SH-SY5Y (cell line): ENCODE results near the gene CYFIP2.

Experiments used
- GATA2 ChIP-seq: IDR thresholded peaks from 2 replicates; pipeline ENCODE4 v1.6.1; 2011; ENCODE audit warnings: mild to moderate bottlenecking, low read depth, low read length
- GATA3 ChIP-seq: IDR thresholded peaks from 2 replicates; pipeline ENCODE4 v1.6.1; 2011; ENCODE audit warnings: low read depth, mild to moderate bottlenecking, low read length, moderate library complexity

Gene CYFIP2

DNA sequence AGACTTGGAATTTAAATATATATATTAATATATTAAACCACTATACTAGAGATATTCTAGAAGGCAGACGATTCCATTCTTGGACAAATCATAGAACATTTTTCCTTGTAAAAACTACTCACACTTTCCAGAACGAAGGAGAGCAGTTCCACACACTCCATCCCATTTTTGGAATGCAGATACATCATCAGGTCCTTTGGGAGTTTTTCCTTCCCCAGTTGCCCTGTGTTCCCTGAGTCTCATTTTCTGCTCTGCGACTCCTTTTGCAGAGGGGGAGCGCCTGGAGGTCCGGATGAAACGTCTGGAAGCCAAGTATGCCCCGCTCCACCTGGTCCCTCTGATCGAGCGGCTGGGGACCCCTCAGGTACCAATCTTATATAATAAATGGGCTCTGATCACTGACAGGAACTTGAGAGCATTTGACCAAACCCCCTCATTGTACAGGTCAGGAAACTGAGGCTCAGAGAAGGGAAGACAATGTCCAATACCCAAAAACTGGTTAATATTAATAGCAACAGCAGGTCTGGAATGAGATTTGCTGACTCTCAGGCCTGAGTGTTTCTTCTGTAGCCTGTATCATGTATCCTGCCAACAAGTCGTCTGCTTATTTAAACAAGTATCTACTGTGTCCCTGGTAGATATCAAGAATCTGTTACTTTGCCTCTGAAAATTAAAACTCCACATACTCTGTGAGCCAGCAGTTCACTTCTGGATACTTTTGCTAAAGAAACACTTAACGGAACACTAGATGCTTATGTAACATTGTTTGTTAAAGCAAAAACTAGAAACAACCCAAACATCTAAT lies 117.3 kb downstream of the CYFIP2 start:
- no peak for TF ChIP-seq GATA2
- no peak for TF ChIP-seq GATA3

DNA sequence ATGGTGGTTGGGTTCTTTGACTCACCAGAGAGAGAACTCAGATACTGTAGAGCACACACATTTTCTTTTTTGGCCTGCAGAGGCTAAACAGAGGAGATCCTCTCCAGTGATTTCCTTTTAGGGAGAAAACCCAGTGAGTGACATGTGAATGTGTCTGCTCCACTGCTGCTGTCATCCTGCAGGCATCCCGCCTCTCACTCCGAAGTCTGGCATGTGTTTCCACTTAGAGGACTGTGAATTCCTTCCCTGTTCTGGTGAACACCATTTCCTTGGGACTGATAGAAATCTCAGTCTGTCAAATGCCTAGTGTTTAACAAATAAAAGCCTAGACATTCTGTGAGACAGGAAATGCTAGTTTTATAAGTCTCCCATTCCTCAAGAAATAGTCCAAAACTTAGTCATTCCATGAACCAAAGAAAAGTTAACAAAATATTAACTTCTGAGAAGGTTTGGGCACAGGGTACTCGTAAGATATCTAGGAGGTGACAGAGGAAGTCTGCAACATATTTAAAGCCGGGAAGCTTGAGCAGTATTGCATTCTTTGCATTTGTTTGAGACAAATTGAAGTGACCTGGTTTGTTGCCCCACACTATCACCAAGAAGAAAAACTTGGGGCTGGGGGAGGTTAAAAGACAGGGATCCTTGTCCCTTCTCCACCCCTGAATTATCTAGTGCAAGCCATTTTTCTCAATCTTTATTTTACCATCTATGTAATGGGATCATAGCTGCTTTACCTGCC lies 119.2 kb downstream of the CYFIP2 start:
- TF ChIP-seq GATA3 (peak; percentile 47; the same call in 1 of the 2 replicates), GATA2 (peak; percentile 85)

DNA sequence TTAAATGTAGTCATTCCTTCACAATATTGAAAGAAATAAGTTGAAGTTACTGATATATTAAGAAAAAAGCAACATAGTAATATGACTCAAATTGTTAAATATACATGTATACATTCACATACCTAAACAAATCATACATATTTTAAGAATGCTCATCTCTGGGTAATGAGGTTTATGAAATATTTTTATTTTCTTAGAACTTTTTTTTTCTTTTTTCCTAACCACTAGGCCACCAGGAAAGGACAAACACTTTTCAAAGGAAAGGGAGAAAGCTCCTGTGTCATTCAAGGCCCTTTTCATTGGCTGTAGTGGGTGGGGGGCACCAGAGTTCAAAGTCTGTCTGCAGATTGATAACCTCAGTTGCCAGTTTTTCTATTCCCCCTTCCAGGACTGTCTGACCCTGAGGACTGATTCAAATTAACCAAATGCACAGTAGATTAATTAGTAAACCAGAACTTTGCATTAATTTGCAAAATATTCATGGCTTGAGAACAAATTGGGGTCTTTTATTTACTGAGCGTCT lies 121.2 kb downstream of the CYFIP2 start:
- TF ChIP-seq GATA3 (no peak), GATA2 (no peak)

DNA sequence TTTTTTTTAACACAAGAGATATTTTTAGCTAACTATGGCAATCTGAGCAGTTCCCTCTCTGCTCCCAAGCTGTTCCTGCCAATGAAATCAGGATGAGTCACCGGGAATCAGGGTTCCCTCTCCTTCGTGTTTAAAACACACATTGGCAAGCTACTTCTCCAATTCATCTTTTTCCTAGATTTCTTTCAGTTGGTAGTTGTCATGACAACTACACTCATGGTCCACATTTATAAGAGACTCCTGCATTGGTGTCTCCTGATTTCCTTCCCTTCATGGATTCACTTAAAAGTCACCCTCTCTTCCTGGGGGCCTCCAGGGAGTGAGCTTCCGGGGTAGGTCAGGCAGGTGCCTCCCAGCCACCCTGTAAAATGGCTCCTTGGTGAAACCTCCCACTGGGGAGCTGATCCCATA lies 121.8 kb downstream of the CYFIP2 start:
- no peak for TF ChIP-seq GATA2

DNA sequence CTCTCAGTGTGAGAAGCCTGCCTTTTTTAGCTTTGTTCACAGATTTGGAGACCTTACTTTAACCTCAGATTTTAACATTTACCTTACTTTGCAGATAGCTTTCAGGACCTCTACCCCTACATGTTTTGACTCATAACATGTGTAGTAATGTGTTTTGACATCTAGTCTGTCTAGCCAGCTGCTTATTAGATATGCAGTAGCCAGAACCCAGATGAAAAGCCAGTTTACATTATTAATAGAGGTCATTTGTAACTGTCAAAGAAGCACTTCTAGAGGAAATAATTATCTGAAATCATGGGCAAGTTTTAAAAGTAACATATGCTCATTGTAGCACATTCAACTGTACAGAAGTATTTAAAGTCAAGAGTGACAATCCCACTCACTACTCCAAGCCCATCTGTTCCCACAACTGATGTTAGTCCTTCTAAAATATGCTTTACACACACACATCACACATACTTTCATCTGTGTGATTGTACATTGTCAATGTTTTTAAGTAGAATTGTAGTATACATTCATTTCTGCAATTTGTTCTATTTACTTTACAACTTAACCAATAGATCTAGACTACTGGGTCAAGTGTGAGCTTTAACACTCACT lies 122.3 kb downstream of the CYFIP2 start:
- TF ChIP-seq GATA3, result 0 out of 2 replicates have a peak, but pooled peaks have one; percentile 33
- no peak for TF ChIP-seq GATA2

DNA sequence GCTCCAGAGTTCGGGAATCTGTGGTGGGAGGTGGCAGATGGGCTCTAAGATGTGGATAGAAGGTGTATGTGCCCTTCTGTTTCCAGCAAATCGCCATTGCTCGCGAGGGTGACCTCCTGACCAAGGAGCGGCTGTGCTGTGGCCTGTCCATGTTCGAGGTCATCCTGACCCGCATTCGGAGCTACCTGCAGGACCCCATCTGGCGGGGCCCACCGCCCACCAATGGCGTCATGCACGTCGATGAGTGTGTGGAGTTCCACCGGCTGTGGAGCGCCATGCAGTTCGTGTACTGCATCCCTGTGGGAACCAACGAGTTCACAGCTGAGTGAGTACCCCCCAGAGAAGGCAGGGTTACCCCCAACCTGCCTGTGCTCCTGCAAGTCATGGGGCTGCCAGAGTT lies 123.2 kb downstream of the CYFIP2 start:
- TF ChIP-seq GATA2, result no peak
- no peak for TF ChIP-seq GATA3

DNA sequence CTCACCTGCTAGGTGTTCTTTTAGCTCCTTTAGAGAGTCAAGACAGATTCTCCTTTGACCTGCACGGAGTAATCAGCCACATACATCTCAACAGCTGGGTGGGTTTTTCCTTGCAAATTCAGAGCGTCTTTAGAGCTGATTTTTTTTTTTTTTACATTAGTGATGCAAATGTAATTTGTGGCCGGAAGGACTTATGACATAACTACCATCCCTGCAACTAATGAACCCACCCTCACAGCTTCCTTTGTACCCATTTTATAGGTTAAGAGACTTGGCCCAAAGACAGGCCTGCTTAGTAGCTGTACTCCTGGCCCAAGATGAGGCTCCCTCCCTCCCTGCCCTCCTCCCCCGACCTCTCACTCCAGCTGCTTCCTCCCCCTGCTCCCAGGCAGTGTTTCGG lies 124.2 kb downstream of the CYFIP2 start:
- TF ChIP-seq GATA3, result no peak
- TF ChIP-seq GATA2, result no peak

DNA sequence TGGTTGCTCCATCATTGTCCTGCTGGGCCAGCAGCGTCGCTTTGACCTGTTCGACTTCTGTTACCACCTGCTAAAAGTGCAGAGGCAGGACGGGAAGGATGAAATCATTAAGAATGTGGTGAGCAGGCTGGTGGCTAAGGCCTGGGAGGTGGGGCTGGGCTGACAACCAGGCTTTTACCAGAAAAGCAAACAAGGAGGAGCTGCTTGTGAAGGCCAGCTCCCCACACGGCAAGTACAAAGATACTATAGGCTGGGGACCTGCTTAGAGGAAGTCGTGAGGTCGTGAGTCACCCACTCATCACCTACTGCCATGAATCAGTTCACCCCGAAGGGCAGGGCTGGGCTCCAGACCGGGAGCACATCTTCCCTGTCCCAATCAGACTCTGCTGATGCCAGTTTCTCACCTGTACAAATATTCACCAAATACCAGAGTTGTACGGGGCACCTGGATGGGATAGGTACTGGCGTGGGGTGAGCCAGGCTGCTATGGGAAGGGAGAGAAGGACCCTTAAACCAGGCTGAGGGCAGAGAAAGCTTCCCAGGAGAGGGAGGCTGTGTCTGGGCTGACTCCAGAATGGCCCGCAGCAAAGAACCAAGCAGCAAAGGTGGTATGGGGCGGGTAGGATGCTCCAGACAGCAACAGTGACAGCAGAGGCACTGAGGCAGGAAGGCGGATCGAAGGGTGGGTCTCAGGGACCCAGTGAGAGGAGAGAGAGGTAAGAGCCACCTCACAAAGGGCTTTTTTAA lies 124.8 kb downstream of the CYFIP2 start:
- TF ChIP-seq GATA2 (no peak), GATA3 (no peak)

DNA sequence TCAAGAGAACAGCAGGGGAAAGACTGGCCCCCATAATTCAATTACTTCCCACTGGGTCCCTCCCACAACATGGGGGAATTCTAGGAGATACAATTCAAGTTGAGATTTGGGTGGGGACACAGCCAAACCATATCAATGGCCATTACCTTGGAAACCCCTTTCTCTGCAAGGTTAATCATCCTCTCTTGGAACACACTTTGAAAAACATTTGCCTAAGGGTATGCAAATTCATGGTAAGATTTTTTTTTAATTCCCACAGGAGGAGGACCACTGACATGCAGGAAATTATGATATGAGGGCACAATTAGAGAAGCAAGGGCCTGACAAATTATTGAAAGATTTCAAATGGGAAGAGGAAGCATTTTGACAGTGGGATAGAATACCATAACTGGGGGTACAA lies 132.4 kb downstream of the CYFIP2 start:
- TF ChIP-seq GATA2 (no peak), GATA3 (no peak)

DNA sequence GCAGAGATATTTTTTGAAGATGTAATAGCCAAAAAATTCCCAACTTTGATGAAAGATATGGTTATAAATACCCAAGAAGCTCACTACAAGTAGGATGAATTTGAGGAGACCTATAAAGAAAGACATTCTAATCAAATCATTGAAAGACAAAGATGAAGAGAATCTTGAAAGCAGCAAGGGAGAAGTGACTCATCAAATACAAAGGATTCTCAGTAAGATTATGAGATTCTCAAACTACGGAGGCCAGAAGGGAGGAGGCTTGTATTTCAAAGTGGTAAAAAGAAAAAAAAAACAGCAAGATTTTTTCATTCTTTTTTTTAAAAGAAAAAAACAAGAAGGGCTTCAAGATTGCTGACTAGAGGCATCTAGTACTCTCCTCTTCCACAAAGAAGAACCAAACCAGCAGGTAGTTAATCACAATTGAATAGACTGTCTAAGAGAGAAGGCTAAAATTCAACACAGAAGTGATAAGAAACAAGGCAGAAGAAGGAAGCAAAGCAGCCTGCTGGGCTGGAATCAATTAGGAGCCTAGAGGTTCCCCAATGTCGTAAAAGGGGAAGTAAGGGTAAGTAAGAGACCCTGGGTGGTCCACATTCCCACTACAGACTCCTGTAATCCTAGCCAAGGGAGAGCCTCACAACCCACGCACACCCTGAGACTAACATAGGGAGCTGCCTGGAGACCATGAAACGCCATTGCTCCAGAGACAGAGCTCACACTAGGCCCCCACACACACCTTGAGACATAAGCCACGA lies 135.0 kb downstream of the CYFIP2 start:
- TF ChIP-seq GATA3, result no peak
- no peak for TF ChIP-seq GATA2

DNA sequence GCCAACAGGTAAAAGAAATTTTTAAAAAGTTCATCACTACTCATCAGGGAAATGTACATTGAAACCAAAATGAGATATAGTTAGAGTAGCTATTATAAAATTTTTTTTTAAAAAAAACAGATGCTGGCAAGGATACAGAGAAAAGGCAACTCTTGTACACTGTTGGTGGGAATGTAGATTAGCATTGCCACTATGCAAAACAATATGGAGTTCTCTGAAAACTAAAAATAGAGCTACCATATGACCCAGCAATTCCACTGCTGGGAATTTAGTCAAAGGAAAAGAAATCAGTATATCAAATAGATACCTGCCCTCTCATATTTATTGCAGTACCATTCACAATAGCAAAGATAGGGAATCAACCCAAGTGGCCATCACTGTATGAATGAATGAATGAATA lies 149.9 kb downstream of the CYFIP2 start:
- TF ChIP-seq GATA2 (no peak), GATA3 (no peak)

DNA sequence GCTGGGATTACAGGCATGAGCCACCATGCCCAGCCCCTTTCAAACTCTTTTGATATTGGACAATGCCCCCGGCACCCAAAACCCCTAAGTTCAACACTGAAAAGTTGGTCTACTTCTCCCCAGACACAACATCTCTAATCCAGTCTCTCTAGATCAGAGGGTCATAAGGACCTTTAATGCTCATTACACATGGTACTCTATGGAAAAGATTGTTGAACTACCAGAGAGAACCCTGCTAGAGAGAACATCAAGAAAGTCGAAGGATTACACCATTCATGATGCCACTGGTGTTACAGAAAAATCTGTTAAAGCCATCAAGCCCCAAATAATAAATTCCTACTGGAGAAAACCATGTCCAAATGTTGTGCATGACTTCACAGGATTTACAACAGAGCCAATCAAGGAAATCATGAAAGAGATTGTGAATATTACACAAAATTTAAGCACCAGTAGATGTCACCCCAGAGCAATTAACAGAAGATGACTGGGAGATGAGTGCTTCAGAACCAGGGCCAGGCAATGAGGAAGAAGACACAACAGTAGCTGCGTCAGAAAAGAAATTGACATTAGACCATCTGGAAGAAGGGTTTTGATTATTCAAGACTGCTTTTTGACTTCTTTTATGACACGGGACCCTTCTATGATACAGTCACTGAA lies 165.7 kb downstream of the CYFIP2 start:
- no peak for TF ChIP-seq GATA2

DNA sequence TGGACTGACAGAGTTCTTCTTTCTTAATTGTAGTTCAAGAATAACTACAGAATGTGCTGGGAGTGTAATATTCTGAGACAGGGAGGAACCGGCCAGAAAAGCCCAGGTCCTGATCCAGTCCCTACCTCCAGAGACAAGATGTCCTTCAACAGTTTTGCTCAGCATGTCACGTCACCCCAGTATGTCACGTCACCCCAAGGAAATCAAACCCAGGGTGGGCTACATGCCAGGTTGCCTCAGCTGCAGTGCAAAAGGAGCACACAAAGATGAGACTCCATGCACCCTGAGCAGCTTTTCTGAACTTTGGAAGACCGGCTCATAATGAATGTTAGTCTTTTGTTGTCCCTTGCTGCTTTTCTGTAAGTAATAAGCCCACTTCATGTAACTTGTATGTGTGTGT lies 168.2 kb downstream of the CYFIP2 start:
- no peak for TF ChIP-seq GATA3
